Erythroblast (primary cell): ENCODE data around the gene OR2A7.
"Not testable (repeated sequence)": the region's sequence is repeated elsewhere in the genome, so short reads cannot be mapped to it uniquely, and the experiment has no call there.

Experiments used
- GATA1 ChIP-seq: IDR thresholded peaks from 2 replicates; pipeline ENCODE4 v1.6.1; 2011; ENCODE audit warnings: low read depth, mild to moderate bottlenecking, control low read depth, low read length, moderate library complexity
- POLR2A ChIP-seq: IDR thresholded peaks from 2 replicates; pipeline ENCODE4 v1.6.1; 2011; ENCODE audit warnings: mild to moderate bottlenecking, low read length

GRCh38 chr7:144275281-144275680, 10.7 kb upstream of the OR2A7 start:
- not testable (repeated sequence) for TF ChIP-seq POLR2A, GATA1
